Measurements from ENCODE around the gene TYSND1.
A peak's percentile ranks its signal among the peaks of the same experiment; 100 is the strongest.
"Not testable (repeated sequence)": the region's sequence is repeated elsewhere in the genome, so short reads cannot be mapped to it uniquely, and the experiment has no call there.

Gene TYSND1

DNA sequence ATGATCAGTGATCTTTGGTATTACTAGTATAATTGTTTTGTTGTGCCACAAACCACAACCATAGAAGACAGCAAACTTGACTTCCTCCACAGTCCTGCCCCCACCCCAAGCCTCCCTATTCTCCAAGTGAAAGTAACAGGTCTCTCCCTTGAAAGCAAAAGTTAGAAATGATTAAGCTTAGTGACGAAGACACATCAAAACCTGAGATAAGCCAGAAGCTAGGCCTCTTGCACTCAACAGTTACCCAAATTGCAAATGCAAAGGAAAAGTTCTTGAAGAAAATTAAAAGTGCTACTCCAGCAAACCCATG is 16.3 kb upstream of the TYSND1 start:
- no peak for DNase-seq

- no peak for DNase-seq
These were observed 15.8 kb upstream of the TYSND1 start for GRCh38 chr10:70162151-70162891.

DNA sequence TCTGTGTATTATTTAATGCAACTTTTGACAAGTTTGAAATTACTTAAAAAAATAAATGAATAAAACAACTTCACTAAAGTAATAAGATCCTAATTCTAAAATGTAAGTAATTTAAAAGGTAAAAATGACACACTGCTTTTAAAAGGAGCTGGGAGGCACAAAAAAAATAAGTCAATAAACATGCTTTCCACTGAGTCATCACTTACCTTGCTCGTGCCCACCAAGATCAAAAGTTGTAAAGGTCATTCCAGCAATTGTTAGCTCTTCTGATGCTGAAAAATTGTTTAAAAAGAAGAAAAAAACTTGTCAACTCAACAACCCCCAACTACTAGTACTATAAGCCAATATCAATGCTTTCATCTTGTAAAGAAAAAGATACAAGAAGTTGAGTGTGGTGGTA is 14.3 kb upstream of the TYSND1 start:
- no peak for DNase-seq

GRCh38 chr10:70159366-70159765 is 12.9 kb upstream of the TYSND1 start:
- not testable (repeated sequence) for DNase-seq

GRCh38 chr10:70158113-70158512 is 11.6 kb upstream of the TYSND1 start:
- DNase-seq, result no peak

GRCh38 chr10:70155255-70155838 is 8.8 kb upstream of the TYSND1 start:
- no peak for DNase-seq

DNA sequence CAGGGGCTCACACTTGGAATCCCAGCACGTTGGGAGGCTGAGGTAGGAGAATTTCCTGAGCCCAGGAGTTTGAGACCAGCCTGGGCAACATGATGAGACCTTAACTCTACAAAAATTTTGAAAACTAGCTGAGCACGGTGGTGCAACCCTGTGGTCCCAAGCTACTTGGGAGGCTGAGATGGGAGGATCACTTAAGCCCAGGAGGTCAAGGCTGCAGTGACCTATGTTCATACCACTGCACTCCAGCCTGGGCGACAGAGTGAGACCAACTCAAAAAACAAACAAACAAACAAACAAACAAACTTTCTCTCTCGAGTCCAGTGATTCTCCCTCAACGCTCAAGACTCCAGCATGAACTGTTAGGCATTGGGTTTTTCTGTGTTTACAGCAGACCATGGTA is 2.0 kb upstream of the TYSND1 start:
- DNase-seq, result no peak

GRCh38 chr10:70147259-70147625 is 742 bp upstream of the TYSND1 start:
- no peak for DNase-seq

- DNase-seq, result peak; percentile 37
These were observed 623 bp downstream of the TYSND1 start for GRCh38 chr10:70145666-70146488.

- DNase-seq, result no peak
These were observed 1.3 kb downstream of the TYSND1 start for GRCh38 chr10:70145166-70145665.

DNA sequence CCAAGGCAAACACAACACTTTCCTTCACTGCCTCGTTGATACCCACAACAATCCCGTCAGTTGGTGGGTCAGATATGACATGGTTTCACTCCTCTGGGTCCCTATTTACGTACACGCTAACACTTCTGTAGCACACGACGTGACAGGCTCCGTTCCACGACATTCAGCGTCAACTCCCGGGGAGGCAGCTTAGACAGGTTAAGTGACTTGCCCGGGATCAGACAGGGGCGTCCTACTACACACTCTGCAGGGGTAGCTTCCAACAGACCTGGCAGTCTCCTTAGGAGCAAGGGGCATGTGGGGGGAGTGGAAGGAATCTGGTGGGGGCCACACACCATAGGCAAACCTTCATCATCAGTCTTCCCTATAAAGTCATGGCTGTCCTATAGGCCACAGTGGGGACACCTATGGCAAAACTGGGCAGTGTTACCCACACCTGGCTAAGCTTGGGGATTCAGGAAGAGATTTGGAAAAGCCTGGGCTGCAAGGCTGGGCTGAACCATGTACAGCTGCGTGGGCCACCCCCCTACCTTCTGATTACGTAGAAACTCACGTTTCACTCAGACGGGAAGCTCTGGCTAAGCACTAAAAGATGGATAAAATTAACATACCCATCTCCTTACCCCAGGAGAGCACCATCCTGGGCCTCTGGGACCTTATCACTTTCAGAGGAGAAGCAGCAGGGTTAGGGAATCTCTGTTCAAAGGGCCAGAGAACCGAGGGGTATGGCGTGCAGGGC is 2.0 kb downstream of the TYSND1 start:
- no peak for DNase-seq

GRCh38 chr10:70142555-70142954 is 3.9 kb downstream of the TYSND1 start:
- no peak for DNase-seq

DNA sequence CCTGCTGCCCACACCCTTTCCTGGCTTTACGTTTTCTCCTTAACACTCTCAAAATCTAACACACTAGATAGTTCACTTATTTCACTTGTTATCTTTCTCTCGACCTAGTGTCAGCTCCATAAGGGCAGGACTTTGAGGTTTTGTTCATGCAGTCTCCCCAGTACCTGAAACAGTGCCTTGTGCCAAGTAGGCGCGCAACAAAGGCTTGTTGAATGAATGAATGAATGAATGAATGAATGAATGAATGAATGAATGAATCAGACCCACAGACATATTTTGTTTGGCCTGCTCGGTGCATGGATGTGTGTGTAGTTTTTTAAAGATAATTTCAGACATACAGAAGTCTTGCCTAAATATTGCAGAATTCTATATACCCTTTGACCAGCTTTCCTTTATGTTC is 6.2 kb downstream of the TYSND1 start:
- no peak for DNase-seq

DNA sequence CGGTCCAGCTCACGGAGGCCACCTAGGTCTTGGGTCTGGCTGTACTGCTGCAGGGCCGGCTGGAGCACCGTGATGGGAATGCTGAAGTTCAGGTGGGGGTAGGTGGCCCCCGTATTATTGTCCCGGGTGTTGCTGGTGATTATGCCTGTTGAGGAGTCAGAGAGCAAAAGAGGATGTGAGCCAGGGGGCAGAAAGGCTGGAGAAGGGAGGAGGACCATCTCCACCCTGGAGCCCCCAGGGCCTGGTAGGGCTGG is 6.6 kb downstream of the TYSND1 start:
- DNase-seq, result no peak

- DNase-seq, result no peak
These were observed 7.1 kb downstream of the TYSND1 start for GRCh38 chr10:70139151-70139996.

DNA sequence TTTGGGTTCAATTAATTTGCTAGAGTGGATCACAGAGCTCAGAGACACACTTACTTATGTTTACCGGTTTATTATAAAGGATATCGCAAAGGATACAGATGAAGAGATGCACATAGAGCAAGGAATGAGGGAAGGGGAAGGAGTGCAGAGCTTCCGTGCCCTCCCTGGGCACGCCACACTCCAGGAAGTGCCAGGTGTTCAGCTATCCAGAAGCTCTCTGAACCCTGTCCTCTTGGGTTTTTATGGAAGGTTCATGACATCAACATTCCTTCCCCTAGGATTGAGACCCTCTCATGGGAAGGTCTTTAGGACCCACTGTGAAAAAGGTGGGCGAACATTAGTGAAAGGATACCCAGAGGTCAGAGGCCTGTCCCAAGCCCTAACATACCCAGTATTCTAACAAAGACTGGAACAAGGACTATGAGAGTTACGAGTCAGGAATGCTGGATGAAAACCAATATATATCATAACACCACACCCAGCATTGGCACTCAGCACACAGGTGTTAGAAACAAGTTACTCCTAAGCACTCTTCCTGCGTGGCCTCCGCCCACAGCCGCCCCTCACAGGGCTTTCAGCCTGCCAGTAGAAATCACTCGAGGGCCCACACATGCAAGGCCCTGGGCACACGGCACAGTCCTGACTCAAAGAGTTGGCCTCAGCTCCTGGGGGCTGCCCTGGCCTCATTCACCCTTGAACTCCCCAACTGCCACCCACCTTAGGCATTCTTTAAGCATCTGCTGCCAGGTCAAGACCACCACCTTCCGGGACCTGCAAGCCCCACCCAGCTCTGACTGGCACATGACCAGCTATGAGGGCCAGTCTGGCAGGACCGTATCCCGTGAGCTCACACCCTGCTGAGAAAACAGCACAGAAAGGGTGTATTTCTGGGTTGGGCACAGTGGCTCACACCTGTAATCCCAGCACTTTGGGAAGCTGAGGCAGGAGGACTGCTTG is 8.3 kb downstream of the TYSND1 start:
- DNase-seq, result no peak

GRCh38 chr10:70137135-70137534 is 9.4 kb downstream of the TYSND1 start:
- no peak for DNase-seq

DNA sequence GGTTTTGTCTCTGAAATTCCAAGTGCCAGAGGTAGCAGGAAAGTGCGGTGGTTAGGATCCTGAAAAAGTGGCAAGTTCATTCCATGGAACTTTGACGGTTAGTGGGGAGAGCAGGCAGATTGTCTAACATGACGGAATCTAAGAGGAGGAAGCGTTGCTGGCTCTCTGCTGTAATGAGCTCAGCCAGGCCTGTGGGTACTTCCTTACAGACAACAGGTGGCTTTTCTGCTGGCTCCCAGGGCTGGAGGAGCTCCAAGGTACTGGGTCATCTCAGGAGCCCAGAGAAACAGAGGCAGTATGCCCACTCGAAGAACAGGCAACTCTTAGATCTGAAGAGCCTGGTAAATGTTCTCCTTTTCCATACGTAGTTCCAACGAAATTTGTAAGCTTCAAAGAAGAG is 10.8 kb downstream of the TYSND1 start:
- DNase-seq, result no peak

GRCh38 chr10:70135046-70135445 is 11.5 kb downstream of the TYSND1 start:
- DNase-seq, result no peak

GRCh38 chr10:70132098-70133029 is 14.1 kb downstream of the TYSND1 start, which contains the start of gene AIFM2:
AIFM2 (minus strand) TSS chr10:70132825; CDS start chr10:70124084, 8,741 bp downstream.
- no peak for DNase-seq

Measured in NCI-H1694 treated with DMSO at 0.1 percent for 48 hours (cell line).